GM21515 (cell line): ENCODE data around the gene MIPEP.
"Not testable (repeated sequence)": the region's sequence is repeated elsewhere in the genome, so short reads cannot be mapped to it uniquely, and the experiment has no call there.

Experiments used
- ATAC-seq: cut with Tn5 transposase; IDR thresholded peaks from one replicate; pipeline ENCODE4 v1.9.1; 2021; ENCODE audit not compliant: unreplicated experiment

Gene MIPEP

GRCh38 chr13:23778002-23778652 is 111.1 kb downstream of the MIPEP start:
- no peak for ATAC-seq

DNA sequence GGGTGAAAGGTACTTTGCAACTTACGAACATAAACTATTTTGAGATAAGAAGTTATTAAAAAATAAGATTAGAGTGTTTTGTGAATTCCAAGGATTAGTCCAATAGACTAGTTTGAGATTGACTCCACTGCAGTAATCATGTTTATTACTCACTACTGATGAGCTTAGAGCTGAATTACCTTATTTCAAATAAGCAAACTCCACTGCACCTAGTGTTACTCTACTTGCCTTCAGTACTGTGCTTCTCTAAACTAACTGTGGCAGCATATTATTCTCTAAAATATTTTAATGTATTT is 111.7 kb downstream of the MIPEP start:
- ATAC-seq = peak; percentile 27

GRCh38 chr13:23776698-23777574 is 112.3 kb downstream of the MIPEP start:
- peak; percentile 94 for ATAC-seq

GRCh38 chr13:23772717-23773116 is 116.5 kb downstream of the MIPEP start:
- no peak for ATAC-seq

DNA sequence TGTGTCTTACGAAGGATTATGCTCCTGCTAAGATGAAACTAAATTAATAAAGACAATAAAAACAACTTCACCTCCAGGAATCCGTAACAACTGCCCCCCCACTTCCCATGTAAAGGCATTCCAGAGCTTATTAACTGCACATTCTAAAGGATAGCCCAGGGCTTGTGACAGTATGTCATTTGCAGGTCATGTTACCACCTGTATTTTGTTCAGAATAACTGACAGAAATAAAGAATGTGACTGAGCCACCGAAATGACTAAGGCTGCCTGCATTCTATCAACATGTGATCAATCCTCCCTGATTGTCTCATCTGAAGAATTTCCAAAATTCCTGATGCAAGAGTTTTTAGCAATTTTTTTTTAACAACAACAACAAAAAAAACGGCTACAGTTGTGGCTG is 117.2 kb downstream of the MIPEP start:
- ATAC-seq = no peak

- ATAC-seq = peak; percentile 84
Observed at GRCh38 chr13:23771552-23771951, 117.6 kb downstream of the MIPEP start.

DNA sequence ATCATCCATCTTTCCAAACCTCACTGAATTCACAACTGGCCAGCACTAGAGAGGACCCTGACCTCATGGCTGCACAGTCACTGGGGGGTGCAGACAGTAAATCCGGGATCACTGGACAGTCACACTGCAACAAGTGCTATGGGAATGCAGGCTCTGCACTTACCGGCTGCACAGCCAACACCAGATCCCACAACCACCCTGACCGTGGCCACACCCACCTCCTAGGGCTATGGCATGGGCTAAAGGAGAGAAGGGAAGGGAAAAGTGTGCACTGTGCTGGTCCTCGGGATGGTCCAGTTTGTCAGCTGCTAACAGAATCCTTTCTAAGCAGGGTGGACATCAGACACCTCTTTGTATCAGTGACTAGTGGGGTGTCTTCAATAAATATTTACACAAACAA is 118.2 kb downstream of the MIPEP start:
- no peak for ATAC-seq

GRCh38 chr13:23770428-23770827 is 118.8 kb downstream of the MIPEP start:
- no peak for ATAC-seq

GRCh38 chr13:23769401-23769800 is 119.8 kb downstream of the MIPEP start:
- no peak for ATAC-seq

DNA sequence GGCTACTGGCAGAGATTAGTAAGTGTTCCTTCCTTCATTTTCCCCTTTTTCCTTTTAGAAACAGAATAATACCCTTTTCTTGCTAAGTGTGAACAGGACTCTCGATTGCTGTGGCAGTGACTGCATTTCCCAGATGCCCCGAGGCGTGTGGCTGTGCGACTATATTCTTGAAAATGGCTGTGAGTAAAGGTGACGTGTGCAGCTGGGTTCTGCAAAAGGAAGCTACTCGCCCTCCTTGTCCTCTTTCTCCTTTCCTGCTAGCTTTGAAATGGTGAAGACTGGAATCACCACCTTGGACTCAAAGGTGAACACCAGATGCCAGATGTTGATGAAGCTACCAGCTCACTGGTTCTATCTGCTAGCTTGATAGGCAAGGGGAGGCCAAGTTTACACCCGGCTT is 121.4 kb downstream of the MIPEP start:
- no peak for ATAC-seq

- no peak for ATAC-seq
Observed at GRCh38 chr13:23766939-23767338, 122.3 kb downstream of the MIPEP start.

DNA sequence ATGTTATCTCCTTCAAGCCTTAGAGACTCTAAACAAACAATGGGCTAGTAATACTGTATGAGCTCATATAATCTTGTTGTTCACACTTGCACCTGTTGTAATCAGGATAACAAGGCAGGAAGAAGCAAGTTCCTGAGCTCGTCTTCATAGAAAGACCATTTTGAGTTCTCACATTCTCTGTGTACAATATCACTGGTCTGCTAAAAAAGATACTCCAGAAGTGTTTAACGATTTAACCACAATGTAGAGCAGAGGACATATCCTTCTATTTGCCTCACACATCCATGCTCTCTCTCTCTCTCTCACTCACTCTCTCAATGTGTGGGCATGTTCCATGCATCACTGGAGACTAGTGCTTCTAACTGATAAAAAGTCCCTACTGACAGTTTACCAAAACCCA is 122.9 kb downstream of the MIPEP start:
- no peak for ATAC-seq

DNA sequence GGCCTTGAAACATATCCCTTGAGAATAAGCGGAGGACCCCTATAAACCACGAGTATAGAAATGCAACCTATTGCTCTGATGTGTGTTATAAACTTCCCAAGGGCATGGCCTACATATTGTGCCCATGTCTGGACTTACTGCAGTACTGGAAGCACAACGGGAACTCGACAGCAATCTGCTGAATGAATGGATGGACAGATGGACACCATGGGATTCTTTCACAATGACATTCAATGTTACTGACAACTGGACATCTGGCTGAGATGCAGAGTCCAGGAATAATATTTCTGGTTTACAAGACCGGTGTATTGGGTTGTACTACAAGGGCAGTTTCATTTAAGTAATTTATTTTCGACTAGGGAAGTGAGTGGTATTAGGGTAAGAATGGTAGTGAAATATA is 123.7 kb downstream of the MIPEP start:
- no peak for ATAC-seq

- no peak for ATAC-seq
Observed at GRCh38 chr13:23763318-23763717, 125.9 kb downstream of the MIPEP start.

DNA sequence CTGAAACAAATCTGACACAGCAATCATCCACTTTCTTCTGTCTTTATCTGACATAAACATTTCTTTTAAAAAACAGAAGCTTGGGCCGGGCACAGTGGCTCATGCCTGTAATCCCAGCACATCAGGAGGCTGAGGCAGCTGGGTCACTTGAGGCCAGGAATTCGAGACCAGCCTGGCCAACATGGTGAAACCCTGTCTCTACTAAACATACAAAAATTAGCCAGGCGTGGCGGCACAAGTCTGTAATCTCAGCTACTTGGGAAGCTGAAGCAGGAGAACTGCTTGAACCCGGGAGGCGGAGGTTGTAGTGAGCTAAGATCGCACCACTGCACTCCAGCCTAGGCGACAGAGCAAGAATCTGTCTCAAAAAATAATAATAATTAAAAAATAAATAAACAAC is 127.4 kb downstream of the MIPEP start:
- not testable (repeated sequence) for ATAC-seq

DNA sequence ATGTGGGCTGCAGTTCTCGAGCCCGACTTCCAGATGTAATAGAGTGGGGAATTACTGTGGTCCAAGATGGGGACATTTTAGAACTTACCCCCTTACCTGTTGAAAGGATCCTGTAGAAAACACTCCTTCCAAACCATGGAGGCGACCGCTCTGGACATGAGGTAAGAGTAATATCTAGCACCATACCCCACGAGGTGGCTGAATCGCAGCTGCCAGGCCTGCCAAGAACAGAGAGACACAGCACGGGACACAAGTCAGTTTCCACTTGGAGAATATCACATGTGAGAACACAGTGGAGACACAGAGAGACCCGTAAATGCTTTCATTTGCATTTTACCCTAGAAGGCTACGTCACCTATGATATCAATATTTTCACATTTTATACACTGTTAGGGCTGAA is 129.2 kb downstream of the MIPEP start:
- no peak for ATAC-seq

- ATAC-seq = no peak
Observed at GRCh38 chr13:23758798-23759527, 130.2 kb downstream of the MIPEP start.

DNA sequence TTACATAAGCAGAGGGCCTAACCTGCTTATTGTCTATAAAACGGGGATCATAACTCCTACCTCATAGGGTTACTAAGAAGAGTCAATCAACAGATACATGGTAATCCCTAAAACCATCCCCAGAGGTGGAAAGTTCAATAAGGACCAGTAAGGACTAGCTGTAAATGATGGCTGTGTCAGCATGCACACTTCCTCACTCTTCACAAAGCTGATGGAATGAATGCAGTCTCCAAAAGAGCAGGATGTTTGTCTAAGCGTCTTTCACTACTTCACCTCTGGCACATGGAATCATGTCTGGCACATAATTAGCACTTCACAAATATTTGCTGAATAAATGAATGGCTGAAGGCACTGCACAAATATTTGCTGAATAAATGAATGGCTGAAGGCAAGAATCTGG is 134.2 kb downstream of the MIPEP start:
- ATAC-seq = no peak

DNA sequence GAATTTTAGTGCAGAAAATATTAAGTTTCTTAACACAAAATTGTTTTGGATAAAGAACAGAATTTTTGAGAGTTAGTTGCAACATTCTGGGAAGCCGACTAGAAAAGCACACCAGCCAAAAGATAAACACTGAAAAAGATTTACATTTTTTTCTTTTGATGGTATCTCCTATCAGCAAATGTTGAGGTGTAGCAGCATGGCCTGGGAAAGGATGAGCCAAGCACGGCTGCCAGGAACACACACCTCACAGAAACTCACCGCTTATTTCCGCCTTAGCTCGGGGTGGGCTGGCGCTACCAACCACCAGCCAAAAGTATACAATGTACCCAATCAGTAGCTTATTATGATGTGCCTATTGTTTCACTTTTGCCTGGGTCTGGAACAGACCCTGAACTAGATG is 134.7 kb downstream of the MIPEP start:
- no peak for ATAC-seq

- ATAC-seq = no peak
Observed at GRCh38 chr13:23753458-23753857, 135.7 kb downstream of the MIPEP start.

- peak; percentile 66 for ATAC-seq
Observed at GRCh38 chr13:23752111-23753001, 136.8 kb downstream of the MIPEP start.
